Measurements from ENCODE around the gene CLCN5. TPM values are rescaled to one million over a fixed set of nuclear protein-coding genes. Genes with fewer than 3 reads are reported as not detected.

CLCN5 gene
- total and polyA plus RNA-seq, 2 of the 13 experiments (the other 11 are each of a cell fraction or from before 2014, with no cell fraction given) = 7.8 to 27.3 TPM

GRCh38 chrX:49934729-49935128 lies 12.3 kb downstream of the CLCN5 start (continued):
- TF ChIP-seq RERE (CRISPR knock-in tag; IDR thresholded peaks at IDR 0.05; ENCODE audit: low read depth) (no peak), GATA4 (IDR thresholded peaks at IDR 0.05; ENCODE audit: borderline replicate concordance, low read depth) (no peak), U2AF2 (IDR thresholded peaks at IDR 0.05; ENCODE audit: low read depth, low read length) (no peak), FOXO1 (CRISPR knock-in tag; IDR thresholded peaks at IDR 0.05) (no peak), KLF15 (CRISPR knock-in tag; IDR thresholded peaks at IDR 0.05; ENCODE audit: borderline replicate concordance) (no peak), TGIF2 (CRISPR knock-in tag; IDR thresholded peaks at IDR 0.05) (no peak)

DNA sequence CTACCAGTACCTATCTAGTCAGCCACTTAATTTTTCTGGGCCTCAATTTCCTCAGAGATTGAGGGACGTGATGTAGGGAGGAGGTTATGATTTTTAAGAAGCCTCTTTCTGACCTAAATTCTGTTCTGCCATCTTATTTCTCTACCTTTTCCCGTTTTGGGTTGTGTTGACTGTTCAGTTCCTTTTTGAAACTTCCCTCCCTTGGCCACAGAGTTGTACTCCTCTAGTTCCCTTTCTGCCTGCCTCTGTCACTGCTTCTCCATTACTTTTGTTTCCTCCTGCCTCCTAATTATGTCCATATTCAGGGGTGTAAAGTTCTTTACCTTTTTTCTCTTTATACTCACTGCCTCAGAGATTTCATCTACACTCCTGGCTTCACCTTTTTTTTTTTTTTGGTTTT lies 25.4 kb downstream of the CLCN5 start:
- no peaks in the 10 kb centered on the region for H3K9me3 ChIP-seq (ENCODE audit: low read length)
- intact Hi-C loops (cut with micrococcal nuclease; ENCODE audit: unreplicated experiment) = no loop called here
- in situ Hi-C loops (cut with HindIII; ENCODE audit: extremely low pct_ligation_motif_present, low pct_unique_long_range_greater_than_20kb) = no loop called here
- BruUV-seq (replicated peaks) = no TSS peak
- FAIRE-seq (no peak), DNase-seq (ENCODE audit: low spot score) (no peak), ATAC-seq (no peak)
- H4K20me1 ChIP-seq (ENCODE audit: insufficient read depth, low read length) = no peaks in the 10 kb centered on the region
- H3K79me2 ChIP-seq (ENCODE audit: insufficient read depth, low read length) = no peaks in the 10 kb centered on the region
- H3K36me3 ChIP-seq (replicated peaks in 1 of 2; ENCODE audit: control insufficient read depth in 1 of 2, insufficient read depth in 2 of 2, low read length in 2 of 2) = no peaks in the 10 kb centered on the region
- H3K9ac ChIP-seq (ENCODE audit: insufficient read depth, low read depth, low read length) = no peak overlapping the region
- ChIA-PET CTCF (ENCODE audit: low intra/inter-chr PET ratio, low total read pairs) (no interaction called here), POLR2A (no interaction called here)
- H3K4me1 ChIP-seq (ENCODE audit: insufficient read depth, low read length) = no peaks in the 10 kb centered on the region
- no peak overlapping the region for H3K27ac ChIP-seq (ENCODE audit: extremely low read length, insufficient read depth, low read length)
- H3K27me3 ChIP-seq (ENCODE audit: control insufficient read depth in 1 of 2, insufficient read depth in 2 of 2, low read length in 2 of 2) = no peaks in the 10 kb centered on the region
- no peak overlapping the region for H2AFZ ChIP-seq (ENCODE audit: low read length)
- 90% methylated on average over 2 of the region's 2 CpGs for WGBS (ENCODE audit: low lambda C conversion rate)
- no peak overlapping the region for H3K4me3 ChIP-seq (replicated peaks in 1 of 3; ENCODE audit: insufficient read depth in 1 of 3, low read depth in 2 of 3, low read length in 3 of 3)
- no peak overlapping the region for H3K4me2 ChIP-seq (ENCODE audit: low read depth, low read length)
- TF ChIP-seq ZBTB20 (CRISPR knock-in tag; IDR thresholded peaks at IDR 0.05; ENCODE audit: borderline replicate concordance, low read depth) (no peak), ZBTB1 (CRISPR knock-in tag; IDR thresholded peaks at IDR 0.05; ENCODE audit: borderline replicate concordance) (no peak), ZNF710 (CRISPR knock-in tag; IDR thresholded peaks at IDR 0.05; ENCODE audit: borderline replicate concordance) (no peak)
- TF ChIP-seq, protein P1, sequence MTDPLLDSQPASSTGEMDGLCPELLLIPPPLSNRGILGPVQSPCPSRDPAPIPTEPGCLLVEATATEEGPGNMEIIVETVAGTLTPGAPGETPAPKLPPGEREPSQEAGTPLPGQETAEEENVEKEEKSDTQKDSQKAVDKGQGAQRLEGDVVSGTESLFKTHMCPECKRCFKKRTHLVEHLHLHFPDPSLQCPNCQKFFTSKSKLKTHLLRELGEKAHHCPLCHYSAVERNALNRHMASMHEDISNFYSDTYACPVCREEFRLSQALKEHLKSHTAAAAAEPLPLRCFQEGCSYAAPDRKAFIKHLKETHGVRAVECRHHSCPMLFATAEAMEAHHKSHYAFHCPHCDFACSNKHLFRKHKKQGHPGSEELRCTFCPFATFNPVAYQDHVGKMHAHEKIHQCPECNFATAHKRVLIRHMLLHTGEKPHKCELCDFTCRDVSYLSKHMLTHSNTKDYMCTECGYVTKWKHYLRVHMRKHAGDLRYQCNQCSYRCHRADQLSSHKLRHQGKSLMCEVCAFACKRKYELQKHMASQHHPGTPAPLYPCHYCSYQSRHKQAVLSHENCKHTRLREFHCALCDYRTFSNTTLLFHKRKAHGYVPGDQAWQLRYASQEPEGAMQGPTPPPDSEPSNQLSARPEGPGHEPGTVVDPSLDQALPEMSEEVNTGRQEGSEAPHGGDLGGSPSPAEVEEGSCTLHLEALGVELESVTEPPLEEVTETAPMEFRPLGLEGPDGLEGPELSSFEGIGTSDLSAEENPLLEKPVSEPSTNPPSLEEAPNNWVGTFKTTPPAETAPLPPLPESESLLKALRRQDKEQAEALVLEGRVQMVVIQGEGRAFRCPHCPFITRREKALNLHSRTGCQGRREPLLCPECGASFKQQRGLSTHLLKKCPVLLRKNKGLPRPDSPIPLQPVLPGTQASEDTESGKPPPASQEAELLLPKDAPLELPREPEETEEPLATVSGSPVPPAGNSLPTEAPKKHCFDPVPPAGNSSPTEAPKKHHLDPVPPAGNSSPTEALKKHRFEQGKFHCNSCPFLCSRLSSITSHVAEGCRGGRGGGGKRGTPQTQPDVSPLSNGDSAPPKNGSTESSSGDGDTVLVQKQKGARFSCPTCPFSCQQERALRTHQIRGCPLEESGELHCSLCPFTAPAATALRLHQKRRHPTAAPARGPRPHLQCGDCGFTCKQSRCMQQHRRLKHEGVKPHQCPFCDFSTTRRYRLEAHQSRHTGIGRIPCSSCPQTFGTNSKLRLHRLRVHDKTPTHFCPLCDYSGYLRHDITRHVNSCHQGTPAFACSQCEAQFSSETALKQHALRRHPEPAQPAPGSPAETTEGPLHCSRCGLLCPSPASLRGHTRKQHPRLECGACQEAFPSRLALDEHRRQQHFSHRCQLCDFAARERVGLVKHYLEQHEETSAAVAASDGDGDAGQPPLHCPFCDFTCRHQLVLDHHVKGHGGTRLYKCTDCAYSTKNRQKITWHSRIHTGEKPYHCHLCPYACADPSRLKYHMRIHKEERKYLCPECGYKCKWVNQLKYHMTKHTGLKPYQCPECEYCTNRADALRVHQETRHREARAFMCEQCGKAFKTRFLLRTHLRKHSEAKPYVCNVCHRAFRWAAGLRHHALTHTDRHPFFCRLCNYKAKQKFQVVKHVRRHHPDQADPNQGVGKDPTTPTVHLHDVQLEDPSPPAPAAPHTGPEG (CRISPR knock-in tag; IDR thresholded peaks at IDR 0.05) = no peak
